Measurements from ENCODE around the gene MAPK1.

DNA sequence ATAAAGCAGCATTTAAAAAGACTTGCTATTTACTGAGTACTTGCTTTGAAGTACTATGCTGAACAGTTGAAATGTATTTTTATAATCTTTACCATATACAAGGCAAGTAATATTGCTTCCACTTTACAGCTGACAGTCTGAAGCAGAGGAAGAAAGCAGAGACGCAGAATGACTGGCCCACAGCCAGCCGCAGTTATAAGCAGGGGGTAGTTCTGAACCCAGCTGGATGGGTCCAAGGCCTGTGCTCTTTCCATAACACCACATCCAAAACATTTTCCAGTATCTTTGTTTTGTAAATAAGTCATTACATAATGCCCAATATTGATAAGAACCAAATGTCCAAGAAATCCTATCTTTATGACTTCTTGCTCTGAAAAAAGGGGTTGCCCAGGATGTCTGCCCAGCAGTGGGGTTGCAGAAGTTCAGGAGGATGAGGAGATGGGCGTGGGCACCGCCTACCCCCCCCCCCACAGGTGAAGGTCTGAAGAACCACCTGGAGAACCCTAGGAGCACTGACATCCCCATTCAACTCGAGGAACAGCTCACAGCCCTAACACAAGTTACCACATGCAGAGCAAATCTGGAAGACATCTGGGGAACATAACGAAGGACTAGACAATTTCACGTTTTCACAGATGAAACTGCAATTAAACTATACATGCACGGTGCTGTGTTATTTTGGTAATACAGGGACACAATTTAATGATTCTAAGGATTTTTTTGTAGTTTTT is 107.6 kb downstream of the MAPK1 start:
- TF ChIP-seq EP300 (IDR thresholded peaks at IDR 0.05) (no peak), POLR2A (IDR thresholded peaks at IDR 0.05) (no peak)

Data from upper lobe of left lung (tissue), 4 donors.